GM19438 (cell line): Measurements from ENCODE around the gene CAPRIN1.

Source experiments
- ATAC-seq: cut with Tn5 transposase; IDR thresholded peaks from one replicate; pipeline ENCODE4 v1.9.1; 2021; ENCODE audit warnings: low read depth; ENCODE audit not compliant: unreplicated experiment

Gene CAPRIN1, protein sequence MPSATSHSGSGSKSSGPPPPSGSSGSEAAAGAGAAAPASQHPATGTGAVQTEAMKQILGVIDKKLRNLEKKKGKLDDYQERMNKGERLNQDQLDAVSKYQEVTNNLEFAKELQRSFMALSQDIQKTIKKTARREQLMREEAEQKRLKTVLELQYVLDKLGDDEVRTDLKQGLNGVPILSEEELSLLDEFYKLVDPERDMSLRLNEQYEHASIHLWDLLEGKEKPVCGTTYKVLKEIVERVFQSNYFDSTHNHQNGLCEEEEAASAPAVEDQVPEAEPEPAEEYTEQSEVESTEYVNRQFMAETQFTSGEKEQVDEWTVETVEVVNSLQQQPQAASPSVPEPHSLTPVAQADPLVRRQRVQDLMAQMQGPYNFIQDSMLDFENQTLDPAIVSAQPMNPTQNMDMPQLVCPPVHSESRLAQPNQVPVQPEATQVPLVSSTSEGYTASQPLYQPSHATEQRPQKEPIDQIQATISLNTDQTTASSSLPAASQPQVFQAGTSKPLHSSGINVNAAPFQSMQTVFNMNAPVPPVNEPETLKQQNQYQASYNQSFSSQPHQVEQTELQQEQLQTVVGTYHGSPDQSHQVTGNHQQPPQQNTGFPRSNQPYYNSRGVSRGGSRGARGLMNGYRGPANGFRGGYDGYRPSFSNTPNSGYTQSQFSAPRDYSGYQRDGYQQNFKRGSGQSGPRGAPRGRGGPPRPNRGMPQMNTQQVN

DNA sequence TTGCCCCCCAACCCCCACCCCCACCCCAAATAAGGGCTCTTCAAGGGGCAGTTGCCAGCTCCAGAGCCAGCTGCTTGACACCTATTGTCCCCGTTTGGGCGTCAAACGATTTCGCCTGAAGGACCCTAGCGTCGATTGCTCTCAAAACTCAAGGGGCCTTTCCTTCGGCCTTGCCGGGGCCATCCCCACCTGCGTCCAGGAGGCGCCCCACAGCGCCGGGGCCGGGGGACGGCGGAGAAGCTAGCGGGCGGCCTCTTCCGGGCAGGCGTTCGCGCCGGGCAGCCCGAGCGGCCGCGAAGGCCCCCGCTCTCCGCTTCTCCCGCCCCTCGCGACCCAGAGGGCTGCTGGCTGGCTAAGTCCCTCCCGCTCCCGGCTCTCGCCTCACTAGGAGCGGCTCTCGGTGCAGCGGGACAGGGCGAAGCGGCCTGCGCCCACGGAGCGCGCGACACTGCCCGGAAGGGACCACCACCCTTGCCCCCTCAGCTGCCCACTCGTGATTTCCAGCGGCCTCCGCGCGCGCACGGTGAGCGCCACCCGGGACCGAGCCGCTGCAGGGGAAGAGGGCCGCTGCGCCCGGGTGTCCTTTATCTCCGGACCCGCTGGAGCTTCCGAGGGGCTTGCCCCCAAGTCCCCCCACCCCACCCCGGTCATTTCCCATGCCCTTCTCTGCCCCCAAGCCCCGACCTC lies at the start of gene CAPRIN1:
TSS of gene CAPRIN1 (plus strand) at position 383 of the 687 bp plus-strand sequence. CDS start 690 bp downstream, outside the sequence.
- peak; percentile 57 for ATAC-seq

DNA sequence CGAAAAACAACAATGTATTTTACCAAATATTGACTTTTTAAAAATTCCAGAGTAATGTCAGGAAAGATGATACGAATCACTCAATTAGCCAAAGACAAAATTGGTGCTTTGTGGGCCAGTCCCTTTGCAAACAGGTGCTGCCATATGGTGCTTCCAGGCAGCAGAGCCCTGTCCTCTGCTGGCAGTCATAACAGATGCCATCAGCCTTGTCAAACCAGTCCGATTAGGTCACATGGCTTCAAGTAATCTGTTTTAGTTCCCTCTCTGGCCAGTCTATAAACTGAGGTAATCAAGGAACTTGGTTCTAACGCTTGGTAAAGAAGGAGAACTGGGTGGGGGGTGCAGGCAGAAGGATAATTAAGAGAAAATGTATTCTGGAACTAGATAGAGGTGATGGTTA lies 49.1 kb upstream of the CAPRIN1 start:
- no peak for ATAC-seq

DNA sequence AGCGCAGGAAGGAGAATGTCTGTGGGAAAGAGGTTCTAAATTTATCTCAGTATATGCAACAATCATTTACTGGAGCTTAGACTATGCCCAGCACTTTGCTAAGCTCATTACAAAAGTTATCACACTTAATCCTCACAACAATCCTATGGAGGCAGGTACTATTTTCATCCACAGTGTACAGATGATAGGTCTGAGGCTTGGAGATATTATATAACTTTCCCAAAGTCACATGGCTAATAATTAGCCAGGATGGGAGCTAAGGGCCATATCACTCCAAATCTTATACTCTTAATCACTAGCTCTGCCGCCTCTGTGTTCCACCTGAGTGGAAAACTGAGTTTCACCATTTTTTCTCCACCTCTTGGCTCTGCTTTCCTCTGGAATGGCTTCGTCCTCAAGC lies 47.3 kb upstream of the CAPRIN1 start:
- no peak for ATAC-seq

- ATAC-seq = no peak
These were observed 44.7 kb upstream of the CAPRIN1 start for GRCh38 chr11:34006876-34007275.

GRCh38 chr11:34012734-34013133 lies 38.8 kb upstream of the CAPRIN1 start:
- ATAC-seq = no peak

- ATAC-seq = no peak
These were observed 37.5 kb upstream of the CAPRIN1 start for GRCh38 chr11:34013898-34014571.

GRCh38 chr11:34021977-34022735 lies 29.4 kb upstream of the CAPRIN1 start:
- ATAC-seq = no peak

GRCh38 chr11:34026432-34026831 lies 25.1 kb upstream of the CAPRIN1 start:
- no peak for ATAC-seq

- ATAC-seq = no peak
These were observed 23.8 kb upstream of the CAPRIN1 start for GRCh38 chr11:34027516-34028408.

DNA sequence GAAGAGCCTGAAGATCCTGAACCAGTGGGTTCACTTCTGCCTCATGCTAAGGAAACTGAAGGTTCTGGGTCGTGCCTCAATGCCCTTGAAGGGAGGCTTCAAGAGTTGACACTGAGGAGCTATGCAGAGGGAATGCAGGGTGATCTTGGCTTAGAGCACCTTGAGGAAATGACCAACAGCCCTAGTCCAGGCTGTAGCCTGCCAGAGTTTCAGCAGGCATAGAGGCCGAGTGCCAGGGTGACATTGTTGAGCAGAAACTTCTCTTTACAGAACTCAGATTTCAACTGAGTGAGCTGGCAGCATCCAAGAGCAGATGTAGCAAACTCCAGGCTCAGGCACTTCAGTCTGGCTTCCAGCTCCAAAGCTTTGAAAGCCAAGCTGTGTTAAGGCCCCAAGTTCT lies 23.1 kb upstream of the CAPRIN1 start:
- no peak for ATAC-seq

GRCh38 chr11:34029176-34029575 lies 22.4 kb upstream of the CAPRIN1 start:
- ATAC-seq = no peak

GRCh38 chr11:34030382-34030781 lies 21.1 kb upstream of the CAPRIN1 start:
- ATAC-seq = no peak

- no peak for ATAC-seq
These were observed 18.1 kb upstream of the CAPRIN1 start for GRCh38 chr11:34033399-34033798.

DNA sequence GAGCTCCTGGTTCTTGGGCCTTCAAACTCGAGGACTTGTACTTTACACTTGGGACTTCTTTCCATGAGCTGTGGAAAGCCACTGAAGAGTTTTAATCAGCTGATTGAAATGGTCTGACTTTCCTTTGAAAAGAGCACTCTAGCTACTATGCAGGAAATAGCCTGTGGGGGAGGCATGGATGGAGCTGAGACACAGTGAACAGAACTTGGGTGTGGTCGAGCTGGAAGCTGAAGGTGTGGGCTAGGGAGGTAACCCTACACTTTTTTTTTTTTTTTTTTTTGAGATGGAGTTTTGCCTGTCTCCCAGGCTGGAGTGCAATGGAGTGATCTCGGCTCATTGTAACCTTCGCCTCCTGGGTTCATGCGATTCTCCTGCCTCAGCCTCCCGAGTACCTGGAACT lies 17.5 kb upstream of the CAPRIN1 start:
- no peak for ATAC-seq

DNA sequence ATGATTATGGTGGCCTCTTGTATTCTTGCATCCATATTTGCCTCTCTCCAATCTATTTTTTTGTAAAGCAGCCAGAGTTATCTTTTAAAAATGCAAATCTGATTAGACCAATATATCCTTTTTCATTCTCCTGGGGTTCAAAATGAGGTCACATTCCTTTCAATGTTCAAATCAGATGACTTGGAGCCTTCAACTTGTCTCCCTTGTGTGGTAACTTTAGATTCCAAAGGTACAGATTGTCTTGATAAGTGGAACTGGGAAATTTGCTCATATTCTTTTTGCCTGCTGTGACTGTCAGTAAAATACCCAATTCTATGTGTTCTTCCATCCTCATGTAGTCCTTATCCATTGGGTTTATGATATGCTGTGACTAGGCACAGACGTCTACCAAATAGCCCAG lies 15.1 kb upstream of the CAPRIN1 start:
- ATAC-seq = no peak

GRCh38 chr11:34037016-34037415 lies 14.5 kb upstream of the CAPRIN1 start:
- ATAC-seq = no peak

DNA sequence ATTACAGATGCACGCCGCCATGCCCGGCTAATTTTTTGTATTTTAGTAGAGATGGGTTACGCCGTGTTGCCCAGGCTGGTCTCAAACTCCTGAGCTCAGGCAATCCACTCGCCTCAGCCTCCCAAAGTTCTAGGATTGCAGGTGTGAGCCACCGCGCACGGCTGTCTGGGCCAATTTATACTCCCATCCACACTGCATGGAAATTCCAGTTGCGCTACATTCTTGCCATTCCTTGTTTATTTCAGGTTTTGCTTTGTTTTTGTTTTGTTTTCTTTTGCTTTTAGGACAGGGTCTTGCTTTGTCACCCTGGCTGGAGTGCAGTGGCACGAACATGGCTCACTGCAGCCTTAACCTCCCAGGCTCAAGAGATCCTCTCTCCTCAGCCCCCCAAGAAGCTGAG lies 11.0 kb upstream of the CAPRIN1 start:
- no peak for ATAC-seq

DNA sequence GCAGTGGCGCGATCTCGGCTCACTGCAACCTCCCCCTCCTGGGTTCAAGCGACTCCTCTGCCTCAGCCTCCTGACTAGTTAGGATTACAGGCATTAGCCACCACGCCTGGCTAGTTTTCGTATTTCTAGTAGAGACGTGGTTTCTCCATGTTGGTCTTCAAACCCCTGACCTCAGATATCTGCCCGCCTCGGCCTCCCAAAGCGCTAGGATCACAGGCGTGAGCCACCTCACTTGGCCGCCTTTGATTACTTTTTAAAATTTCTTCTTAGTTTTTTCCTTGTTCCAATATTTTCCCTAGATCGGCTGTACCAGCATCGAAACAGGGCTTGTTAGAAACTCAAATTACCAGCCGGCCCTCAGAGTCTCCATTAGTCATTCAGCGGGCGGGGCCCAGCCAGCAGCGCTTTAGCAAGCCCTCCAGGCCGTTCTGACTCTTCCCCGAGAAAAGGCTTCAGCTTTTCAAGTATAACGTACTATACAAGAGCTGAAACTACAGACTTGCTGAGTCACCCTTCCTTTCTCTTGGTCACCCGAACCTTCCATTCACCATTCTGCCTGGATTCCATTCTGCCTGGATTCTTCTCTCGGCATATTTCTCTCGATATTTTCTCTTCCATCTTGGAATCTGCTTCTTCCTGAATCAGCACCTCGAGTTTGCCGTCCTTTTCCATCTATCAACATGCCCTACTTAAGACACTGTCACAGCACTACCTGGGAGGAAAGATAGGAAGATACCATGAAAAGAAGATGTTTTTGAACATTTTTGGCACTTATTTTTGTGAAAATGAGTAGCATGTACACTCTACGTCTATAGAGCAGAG lies 6.7 kb upstream of the CAPRIN1 start:
- no peak for ATAC-seq
